ENCODE measurements around the gene ABCA7. TPM values are rescaled to one million over a fixed set of nuclear protein-coding genes. Genes with fewer than 3 reads are reported as not detected.

The ABCA7 gene
- total RNA-seq, 2 donors from 2014 or later = 21.8 to 31.2 TPM

GRCh38 chr19:1009041-1009980 lies 30.6 kb upstream of the ABCA7 start:
- no peaks in the 10 kb centered on the region for H3K27me3 Mint-ChIP-seq
- no peak for ATAC-seq (replicated peaks)
- H3K4me3 Mint-ChIP-seq = no peak overlapping the region
- H3K27ac Mint-ChIP-seq = no peak overlapping the region
- no peaks in the 10 kb centered on the region for H3K4me1 Mint-ChIP-seq
- H3K36me3 Mint-ChIP-seq (ENCODE audit: low read depth) = no peaks in the 10 kb centered on the region
- no peaks in the 10 kb centered on the region for H3K9me3 Mint-ChIP-seq

GRCh38 chr19:1009981-1010538 lies 29.8 kb upstream of the ABCA7 start:
- Mint-ChIP-seq H3K4me1 (no peaks in the 10 kb centered on the region), H3K4me3 (no peak overlapping the region), H3K36me3 (ENCODE audit: low read depth) (no peaks in the 10 kb centered on the region), H3K27me3 (no peaks in the 10 kb centered on the region), H3K27ac (no peak overlapping the region), H3K9me3 (no peaks in the 10 kb centered on the region)
- ATAC-seq (replicated peaks) = no peak

DNA sequence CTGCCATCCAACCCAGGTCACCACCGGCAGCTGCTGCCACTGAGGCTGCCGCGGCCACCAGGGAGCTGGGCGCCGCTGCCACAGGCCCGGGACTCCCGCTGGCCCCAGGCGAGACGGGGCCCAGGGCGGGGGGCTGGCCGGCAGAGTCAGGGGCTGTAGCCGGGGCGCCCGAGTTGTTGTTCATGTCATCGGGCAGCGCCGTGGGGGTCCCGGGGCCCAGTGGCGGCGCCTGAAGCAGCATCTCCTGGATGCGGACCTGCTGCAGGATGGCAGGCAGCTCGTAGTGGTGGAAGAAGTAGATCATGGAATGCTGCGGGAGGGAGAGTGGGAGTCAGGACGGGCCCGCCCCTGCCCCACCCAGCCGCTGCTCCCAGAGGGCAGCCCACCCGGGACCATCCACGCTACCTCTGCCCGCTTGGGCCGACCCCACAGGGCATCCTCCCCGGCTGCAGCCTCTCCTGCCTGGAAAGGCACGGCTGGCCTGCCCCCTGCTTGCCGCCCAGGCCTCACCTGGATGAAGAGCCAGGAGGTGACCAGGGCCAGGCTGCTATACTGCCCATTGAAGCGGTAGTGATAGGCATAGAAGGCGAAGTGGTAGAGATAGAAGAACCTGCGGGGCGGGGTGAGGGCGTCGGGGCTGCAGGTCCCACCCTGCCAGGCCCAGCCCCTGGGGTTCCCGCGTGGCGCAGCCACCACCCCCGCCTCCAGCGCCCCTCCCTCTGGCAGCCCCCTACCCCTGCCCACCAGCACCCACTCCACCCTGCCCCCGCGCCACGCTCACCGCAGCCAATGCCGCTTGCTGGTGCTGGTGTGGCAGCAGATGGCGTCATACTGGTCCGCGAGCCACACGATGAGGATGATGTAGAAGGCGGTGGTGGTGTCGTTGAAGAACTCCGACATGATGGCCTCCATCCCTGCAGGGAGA lies 29.1 kb upstream of the ABCA7 start:
- Mint-ChIP-seq H3K9me3 (no peaks in the 10 kb centered on the region), H3K4me1 (no peaks in the 10 kb centered on the region), H3K27ac (no peak overlapping the region), H3K4me3 (no peak overlapping the region), H3K36me3 (ENCODE audit: low read depth) (no peaks in the 10 kb centered on the region), H3K27me3 (no peaks in the 10 kb centered on the region)
- ATAC-seq (replicated peaks) = no peak

GRCh38 chr19:1011831-1012333 lies 28.0 kb upstream of the ABCA7 start:
- ATAC-seq (replicated peaks) = no peak
- Mint-ChIP-seq H3K27ac (no peak overlapping the region), H3K4me1 (no peaks in the 10 kb centered on the region), H3K9me3 (no peaks in the 10 kb centered on the region), H3K4me3 (no peak overlapping the region), H3K27me3 (no peaks in the 10 kb centered on the region), H3K36me3 (ENCODE audit: low read depth) (no peaks in the 10 kb centered on the region)

GRCh38 chr19:1012334-1012733 lies 27.6 kb upstream of the ABCA7 start:
- H3K36me3 Mint-ChIP-seq (ENCODE audit: low read depth) = no peaks in the 10 kb centered on the region
- no peak for ATAC-seq (replicated peaks)
- H3K4me3 Mint-ChIP-seq = no peak overlapping the region
- no peak overlapping the region for H3K27ac Mint-ChIP-seq
- no peaks in the 10 kb centered on the region for H3K27me3 Mint-ChIP-seq
- H3K4me1 Mint-ChIP-seq = no peaks in the 10 kb centered on the region
- H3K9me3 Mint-ChIP-seq = no peaks in the 10 kb centered on the region

DNA sequence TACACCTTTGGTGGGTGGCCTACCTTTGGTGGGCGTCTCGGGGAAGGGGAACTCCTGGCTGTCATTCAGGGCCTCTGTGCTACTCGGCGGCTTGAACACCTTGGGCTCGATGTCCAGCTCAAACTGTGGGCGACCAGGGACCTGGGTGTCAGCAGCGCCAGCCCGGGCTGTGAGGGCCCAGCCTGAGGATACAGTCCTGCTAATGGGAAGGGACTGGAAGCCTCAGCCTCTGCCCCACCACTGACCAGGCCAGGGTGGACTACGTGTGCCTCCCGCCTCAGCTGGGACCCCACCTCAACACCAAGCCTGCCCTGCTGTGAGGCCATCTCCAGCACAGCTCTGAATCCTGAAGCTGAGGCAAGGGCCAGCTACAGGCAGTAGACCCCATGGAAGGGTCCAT lies 26.7 kb upstream of the ABCA7 start:
- peaks cover under 1% of the 10 kb centered on the region for H3K36me3 Mint-ChIP-seq (ENCODE audit: low read depth)

DNA sequence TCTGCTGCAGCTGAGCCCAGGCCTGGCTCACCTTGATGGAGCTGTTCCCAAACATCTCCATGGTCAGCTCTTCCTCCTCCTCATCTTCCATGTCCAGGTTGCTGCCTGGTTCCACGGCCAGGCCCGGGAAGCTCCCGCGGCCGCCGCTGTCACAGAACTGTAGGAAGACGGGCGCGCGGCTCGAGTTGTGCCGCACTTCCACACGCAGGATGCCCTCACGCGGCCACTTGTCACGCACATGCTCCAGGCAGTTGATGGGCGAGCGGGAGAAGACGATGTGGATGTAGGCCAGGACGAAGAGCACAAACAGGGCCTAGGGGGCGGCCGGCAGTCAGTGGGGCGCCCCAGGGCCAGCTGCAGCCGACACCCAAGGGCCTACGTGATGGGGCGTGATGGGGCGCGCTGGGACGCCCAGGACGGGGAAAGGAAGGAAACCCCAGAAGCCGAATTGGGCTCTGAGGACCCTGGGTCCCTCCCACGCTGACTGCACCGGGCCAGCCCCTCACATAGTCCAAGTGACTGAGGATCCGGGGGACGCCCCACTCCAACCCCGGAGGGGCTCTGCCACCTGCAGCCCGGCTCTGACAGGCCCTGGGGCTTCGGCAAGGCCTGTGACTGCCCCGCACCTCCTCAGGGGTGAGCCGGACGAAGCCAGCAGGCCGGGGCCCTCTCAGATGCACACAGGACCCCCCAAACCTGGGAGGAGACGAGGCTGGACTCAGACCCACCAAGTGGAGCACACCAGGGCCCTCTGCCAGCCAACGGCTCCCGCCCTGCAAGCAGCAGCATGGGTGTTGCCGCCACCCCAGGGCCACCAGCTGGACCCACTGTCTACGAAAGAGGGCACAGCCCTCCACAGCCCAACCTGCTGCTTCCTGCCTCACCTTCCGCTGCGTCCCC lies 25.5 kb upstream of the ABCA7 start:
- Mint-ChIP-seq H3K4me1 (peaks cover 8% of the 10 kb centered on the region), H3K4me3 (no peak overlapping the region), H3K9me3 (no peaks in the 10 kb centered on the region), H3K36me3 (ENCODE audit: low read depth) (peaks cover 12% of the 10 kb centered on the region), H3K27me3 (no peaks in the 10 kb centered on the region), H3K27ac (no peak overlapping the region)
- no peak for ATAC-seq (replicated peaks)

More for the DNA sequence above, 26.7 kb upstream of the ABCA7 start:
- Mint-ChIP-seq H3K4me1 (peaks cover 8% of the 10 kb centered on the region), H3K4me3 (no peak overlapping the region), H3K27me3 (no peaks in the 10 kb centered on the region), H3K9me3 (no peaks in the 10 kb centered on the region), H3K27ac (no peak overlapping the region)
- no peak for ATAC-seq (replicated peaks)

GRCh38 chr19:1015061-1015781 lies 24.7 kb upstream of the ABCA7 start:
- no peak overlapping the region for H3K27ac Mint-ChIP-seq
- H3K9me3 Mint-ChIP-seq = no peaks in the 10 kb centered on the region
- no peaks in the 10 kb centered on the region for H3K27me3 Mint-ChIP-seq
- H3K4me3 Mint-ChIP-seq = peak overlapping the region; percentile 91
- ATAC-seq (replicated peaks) = no peak
- peaks cover 8% of the 10 kb centered on the region for H3K4me1 Mint-ChIP-seq
- peaks cover 17% of the 10 kb centered on the region for H3K36me3 Mint-ChIP-seq (ENCODE audit: low read depth)

- Mint-ChIP-seq H3K9me3 (no peaks in the 10 kb centered on the region), H3K4me1 (peaks cover 8% of the 10 kb centered on the region), H3K36me3 (ENCODE audit: low read depth) (peaks cover 22% of the 10 kb centered on the region), H3K4me3 (peak overlapping the region; percentile 91), H3K27me3 (no peaks in the 10 kb centered on the region), H3K27ac (no peak overlapping the region)
- peak; percentile 39 for ATAC-seq (replicated peaks)
Measured at GRCh38 chr19:1015782-1016646, 23.9 kb upstream of the ABCA7 start.

- ATAC-seq (replicated peaks) = no peak
- Mint-ChIP-seq H3K4me3 (peak overlapping the region; percentile 91), H3K27me3 (no peaks in the 10 kb centered on the region), H3K27ac (peak overlapping the region; percentile 90), H3K36me3 (ENCODE audit: low read depth) (peaks cover 28% of the 10 kb centered on the region), H3K4me1 (peaks cover 14% of the 10 kb centered on the region), H3K9me3 (no peaks in the 10 kb centered on the region)
Measured at GRCh38 chr19:1016647-1017114, 23.2 kb upstream of the ABCA7 start.

- Mint-ChIP-seq H3K27me3 (no peaks in the 10 kb centered on the region), H3K27ac (peak overlapping the region; percentile 90), H3K4me1 (peaks cover 15% of the 10 kb centered on the region), H3K36me3 (ENCODE audit: low read depth) (peaks cover 30% of the 10 kb centered on the region), H3K4me3 (peak overlapping the region; percentile 91), H3K9me3 (no peaks in the 10 kb centered on the region)
- no peak for ATAC-seq (replicated peaks)
Measured at GRCh38 chr19:1017115-1017905, 22.6 kb upstream of the ABCA7 start.

GRCh38 chr19:1017906-1018305 lies 22.0 kb upstream of the ABCA7 start:
- no peak for ATAC-seq (replicated peaks)
- H3K27ac Mint-ChIP-seq = peak overlapping the region; percentile 90
- peaks cover 30% of the 10 kb centered on the region for H3K36me3 Mint-ChIP-seq (ENCODE audit: low read depth)
- peaks cover 15% of the 10 kb centered on the region for H3K4me1 Mint-ChIP-seq
- H3K9me3 Mint-ChIP-seq = no peaks in the 10 kb centered on the region
- H3K27me3 Mint-ChIP-seq = no peaks in the 10 kb centered on the region
- peak overlapping the region; percentile 91 for H3K4me3 Mint-ChIP-seq
